RPMI8226 (cell line): Measurements from ENCODE around the gene DIP2B.
"Not testable (repeated sequence)": the region's sequence is repeated elsewhere in the genome, so short reads cannot be mapped to it uniquely, and the experiment has no call there.

Source experiments
- DNase-seq: peaks from one replicate; pipeline ENCODE4 v3.0.0-alpha.2; 2015

DIP2B gene

DNA sequence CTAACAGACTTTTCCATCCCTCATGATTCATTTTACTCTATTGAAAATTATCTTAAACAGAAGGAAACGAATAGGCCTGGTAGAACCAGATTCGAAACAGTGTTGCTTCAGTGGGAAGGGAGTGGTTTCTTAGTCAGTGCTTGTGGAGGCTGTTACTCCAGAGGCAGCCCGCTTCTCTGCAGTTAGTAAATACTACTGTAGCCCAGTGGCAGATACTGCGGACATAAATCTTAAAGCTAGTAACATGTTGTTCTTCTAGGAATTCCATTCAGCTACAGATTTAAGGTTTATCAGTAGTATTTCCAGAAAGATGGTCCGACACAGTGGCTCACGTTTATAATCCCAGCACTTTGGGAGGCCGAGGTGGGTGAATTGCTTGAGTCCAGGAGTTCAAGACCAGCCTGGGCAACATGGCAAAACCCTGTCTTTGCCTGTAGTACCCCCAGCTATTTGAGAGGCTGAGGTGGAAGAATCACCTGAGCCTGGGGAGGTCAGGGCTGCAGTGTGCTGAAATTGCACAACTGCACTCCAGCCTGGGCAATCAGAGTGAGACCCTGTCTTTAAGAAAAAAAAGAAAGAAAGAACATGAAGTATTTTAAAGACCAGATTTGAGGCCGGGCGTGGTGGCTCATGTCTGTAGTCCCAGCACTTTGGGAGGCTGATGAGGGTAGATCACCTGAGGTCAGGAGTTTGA lies 45.9 kb downstream of the DIP2B start:
- no peak for DNase-seq

- no peak for DNase-seq
Observed at GRCh38 chr12:50551866-50552265, 47.1 kb downstream of the DIP2B start.

DNA sequence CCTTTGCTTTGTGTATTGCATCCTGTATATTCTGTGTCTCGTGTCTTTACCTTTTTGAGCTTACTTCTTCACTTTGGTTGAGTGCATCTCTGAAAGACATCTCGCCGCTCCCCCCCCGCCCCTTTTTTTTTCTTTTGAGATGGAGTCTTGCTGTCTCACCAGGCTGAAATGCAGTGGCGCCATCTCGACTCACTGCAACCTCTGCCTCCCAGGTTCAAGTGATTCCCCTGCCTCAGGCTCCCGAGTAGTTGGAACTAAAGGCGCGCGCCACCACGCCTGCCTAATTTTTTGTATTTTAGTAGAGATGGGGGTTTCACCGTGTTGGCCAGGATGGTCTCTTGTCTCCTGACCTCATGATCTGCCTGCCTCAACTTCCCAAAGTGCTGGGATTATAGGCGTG lies 49.9 kb downstream of the DIP2B start:
- DNase-seq, result no peak

DNA sequence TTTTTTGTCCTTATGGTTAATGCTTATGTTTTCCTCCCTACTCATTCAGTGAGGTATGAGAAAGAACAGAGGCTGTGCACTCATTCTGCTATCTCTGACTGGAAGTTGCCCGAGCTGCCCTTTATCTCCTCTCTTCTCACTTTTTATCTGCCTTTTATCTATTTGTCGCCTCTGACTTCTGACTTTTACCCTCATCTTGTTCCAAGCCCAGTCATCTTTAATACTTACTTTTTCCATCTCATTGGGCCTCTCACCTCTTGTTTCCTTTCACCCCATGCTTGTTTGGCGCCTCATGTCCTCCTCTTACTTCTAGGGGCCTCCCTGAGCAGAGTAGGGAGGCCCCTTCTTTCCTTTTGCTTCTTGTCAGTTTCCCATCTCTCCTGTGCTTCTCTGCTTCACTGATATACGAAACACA lies 50.7 kb downstream of the DIP2B start:
- no peak for DNase-seq

DNA sequence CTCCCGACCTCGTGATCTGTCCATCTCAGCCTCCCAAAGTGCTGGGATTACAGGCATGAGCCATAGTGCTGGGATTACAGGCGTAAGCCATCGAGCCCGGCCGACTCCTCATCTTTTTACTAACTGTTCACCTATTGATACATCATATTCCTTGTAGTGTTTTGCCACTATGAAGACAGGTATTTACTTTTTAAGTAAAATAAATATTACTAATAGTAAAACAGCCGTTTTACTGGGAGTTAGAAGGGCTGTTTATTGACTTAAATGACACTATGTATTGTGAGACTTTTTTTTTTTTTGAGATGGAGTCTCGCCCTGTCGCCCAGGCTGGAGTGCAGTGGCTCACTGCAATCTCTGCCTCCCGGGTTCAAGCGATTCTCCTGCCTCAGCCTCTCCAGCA lies 51.5 kb downstream of the DIP2B start:
- no peak for DNase-seq

DNA sequence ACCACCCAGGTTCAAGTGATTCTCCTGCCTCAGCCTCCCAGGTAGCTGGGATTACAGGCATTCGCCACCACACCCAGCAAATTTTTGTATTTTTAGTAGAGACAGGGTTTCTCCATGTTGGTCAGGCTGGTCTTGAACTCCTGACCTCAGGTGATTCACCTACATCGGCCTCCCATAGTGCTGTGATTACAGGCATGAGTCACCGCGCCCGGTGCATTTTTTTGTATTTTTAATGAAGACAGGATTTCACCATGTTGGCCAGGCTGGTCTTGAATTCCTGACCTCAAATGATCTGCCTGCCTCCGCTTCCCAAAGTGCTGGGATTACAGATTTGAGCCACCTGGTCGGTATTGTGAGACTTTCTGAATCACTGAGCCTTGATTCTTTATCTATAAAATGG lies 52.0 kb downstream of the DIP2B start:
- not testable (repeated sequence) for DNase-seq

DNA sequence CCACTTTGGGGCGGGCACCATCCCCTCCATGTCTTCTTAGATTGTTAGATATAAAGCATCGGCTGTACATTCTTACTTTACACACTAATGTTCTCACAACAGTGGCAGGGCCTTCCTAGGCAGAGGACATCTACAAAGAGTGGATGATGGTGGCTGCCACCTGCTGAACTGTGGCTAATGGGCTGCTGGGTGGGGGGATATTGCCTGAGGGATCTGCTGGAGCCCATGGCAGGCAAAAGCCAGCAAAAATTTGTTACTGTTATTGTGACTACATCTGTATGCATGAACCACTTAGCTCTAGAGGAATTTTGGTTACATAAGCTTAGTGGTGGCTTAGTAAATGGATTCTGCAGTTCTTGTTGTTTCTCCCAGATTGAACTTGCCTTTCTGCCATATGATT lies 52.6 kb downstream of the DIP2B start:
- DNase-seq, result no peak

DNA sequence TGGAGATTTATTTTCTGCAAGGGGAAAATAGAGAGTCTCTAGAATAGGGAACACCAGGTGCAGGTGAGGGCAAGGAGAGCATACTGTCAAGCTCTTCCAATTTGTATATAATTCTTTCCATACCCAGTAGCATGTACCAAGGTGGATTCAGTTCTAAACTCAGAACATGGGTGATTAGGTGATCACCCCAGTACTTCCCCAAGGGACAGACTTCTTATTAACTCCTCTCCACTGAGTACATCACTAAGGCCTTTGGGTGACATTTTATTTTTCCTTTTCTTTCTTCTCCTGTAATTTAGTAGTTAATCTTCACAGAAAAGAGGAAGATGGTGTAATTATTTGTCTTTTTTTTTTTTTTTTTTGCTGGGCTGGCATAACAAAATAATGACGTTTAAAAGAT lies 54.2 kb downstream of the DIP2B start:
- DNase-seq, result no peak

GRCh38 chr12:50562520-50563433 lies 58.0 kb downstream of the DIP2B start:
- DNase-seq, result no peak

DNA sequence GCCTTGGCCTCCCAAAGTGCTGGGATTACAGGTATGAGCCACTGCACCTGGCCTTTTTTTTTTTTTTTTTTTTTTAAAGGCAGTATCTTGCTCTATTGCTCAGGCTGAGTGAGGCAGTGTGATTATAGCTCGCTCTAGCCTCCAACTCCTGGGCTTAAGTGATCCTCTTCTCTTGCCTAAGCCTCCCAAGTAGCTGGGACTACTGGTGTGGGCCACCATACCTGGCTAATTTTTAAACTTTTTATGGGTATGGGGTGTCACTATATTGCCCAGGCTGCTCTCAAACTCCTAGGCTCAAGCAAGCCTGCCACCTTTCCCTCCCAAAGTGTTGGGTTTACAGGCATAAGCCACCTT lies 58.6 kb downstream of the DIP2B start:
- DNase-seq, result no peak

DNA sequence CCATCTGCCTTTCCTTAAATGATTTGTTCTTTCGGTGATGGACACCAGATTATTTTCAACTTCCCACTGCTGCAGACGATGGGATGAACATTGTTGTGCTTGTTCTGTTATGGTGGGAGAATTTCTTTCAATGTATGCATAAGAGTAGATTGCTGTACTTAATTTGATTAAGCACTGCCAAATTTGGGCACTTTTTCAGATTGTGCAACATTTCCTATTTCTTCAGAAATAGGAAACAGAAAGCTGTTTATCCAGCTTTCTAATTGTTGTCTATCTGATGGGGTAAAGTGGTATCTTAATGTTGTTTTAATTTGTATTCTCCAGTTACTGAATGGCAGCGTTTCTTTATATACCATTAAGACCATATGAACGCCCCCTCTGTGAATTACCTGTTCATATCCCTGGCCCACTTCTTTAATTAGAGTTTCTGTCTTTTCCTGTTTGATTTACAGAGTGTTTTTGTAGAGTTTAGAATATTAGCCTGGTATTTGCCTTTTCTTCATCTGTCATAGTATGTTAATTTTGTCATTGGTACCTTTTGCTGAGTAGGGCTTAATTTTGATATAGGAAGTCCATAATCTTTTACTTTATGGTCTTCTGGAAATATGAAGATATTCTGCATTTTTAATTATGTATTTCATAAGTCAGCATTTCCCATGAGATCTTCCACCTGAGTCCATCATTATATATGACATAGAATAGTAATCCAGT lies 59.6 kb downstream of the DIP2B start:
- no peak for DNase-seq

DNA sequence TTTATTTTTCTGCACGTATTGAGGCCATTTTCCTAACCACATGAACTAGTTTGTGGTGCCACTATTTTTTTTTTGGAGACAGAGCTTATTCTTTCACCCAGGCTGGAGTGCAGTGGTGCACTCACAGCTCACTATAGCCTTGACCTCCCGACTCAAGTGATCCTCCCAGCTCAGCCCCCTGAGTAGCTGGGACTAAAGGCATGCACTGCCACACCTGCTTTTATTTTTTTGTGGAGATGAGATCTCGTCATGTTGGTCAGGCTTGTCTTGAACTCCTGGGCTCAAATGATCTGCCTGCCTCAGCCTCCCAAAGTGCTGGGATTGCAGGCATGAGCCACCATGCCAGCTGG lies 60.1 kb downstream of the DIP2B start:
- DNase-seq, result no peak

- DNase-seq, result peak; percentile 26
Observed at GRCh38 chr12:50566066-50566465, 61.3 kb downstream of the DIP2B start.

DNA sequence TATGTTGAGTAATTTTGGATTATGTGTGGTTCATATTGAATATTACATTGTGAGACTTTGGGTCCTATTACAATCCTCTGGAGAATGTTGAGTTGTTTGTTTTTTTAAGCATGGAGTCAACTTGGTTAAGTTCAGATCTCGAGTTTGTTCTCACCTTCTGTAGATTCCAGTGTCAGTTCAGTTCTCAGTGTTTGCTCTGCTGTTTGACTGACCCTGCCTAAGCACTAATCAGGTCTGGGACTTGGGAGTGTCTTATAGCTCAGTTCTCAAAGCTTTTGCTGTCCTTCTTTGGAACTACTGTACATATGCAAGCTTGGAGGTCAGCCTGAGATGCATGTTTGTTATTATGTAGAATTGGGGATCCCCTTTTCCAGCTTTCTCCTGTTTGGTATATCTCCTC lies 63.1 kb downstream of the DIP2B start:
- DNase-seq, result no peak

DNA sequence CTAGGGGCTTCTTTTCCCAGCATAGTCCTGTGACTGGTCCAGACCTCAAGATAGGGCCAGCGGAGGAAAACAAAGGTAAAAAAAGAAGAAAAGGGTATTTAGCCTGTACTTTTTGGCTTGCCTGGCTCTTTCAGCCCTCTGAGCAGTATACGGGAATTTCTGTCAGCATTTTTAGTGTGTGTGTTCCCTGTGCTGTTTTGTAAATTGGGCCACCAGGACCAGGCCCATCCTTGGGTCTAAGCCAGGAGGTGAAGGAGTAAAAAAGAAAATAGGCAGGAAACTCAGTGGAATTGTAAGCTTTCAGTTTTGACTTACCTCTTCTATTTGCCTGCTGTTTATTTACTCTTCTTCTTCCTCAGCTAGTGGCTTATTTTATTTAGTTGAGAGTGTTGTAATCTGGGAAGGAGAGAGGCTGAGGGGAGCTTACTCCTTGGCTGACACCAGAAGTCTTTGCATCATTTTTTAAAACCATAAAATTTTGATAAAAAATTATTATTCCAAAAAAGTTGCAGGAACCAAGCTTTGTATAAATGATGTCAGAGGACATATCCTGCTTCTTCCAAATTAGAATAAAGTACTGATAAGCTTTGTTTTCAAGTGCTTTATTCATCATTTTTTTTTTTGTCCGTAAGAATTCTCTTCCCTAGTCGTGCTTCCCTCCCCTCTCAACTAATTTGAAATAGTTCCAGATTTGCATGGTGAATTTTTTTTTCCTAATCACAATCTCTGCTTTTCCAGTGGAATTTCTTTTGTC lies 63.7 kb downstream of the DIP2B start:
- no peak for DNase-seq

DNA sequence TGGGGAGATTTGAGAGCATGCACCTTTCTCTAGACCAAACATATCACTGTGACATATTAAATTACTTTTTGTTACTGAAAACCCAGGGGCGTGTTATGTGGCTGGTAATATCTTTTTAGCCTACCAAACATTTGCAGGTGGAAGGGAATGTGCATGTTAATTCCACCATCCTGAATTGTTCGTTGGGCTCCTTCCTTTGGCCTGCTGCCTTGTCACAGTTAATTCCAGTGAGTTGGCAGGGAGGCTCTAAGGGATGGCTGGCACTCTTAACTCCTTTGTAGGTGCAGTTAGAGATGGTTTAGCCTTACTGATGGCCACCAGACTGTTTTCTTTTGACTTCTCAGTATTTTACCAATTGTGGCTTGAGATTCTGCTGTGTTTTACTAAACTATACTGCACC lies 64.5 kb downstream of the DIP2B start:
- DNase-seq, result no peak

DNA sequence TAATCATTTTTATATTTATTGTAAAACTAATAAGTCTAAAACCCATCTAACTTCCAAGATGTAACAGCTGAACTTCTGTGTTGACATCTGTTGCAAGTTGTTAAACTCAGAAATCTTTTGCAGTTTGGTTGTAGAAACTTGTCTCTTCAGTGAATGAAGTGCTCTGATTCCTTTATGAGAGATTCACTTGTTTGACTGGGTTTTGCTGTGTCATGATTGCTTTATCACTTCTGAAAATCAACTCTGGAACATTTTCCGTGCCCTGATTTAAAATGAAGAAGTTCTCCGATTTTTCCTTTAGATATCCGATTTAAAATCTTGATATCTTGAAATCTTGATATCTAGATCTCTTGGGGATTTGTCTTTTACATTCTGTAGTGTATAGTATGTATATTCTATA lies 65.1 kb downstream of the DIP2B start:
- DNase-seq, result no peak

- DNase-seq, result no peak
Observed at GRCh38 chr12:50571786-50572185, 67.0 kb downstream of the DIP2B start.

- DNase-seq, result peak; percentile 54
Observed at GRCh38 chr12:50572287-50572686, 67.5 kb downstream of the DIP2B start.

DNA sequence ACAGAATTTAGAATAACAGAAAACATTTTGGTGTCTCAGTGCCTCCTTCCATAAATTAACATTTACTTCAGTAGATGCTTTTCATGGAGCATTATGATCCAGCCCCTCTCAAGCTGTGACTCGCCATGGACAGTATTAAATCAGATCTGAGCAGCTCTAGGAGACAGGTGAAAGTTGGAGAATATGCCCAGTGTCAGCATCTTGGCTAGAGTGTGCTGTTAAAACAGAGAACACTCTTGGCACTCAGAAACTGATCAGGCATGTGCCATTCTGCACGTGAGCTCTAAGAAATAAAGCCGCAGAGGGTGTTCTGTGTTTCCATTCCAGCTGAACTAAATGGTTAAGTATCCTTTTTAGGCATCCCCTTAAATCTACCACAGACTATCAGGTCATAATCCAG lies 68.0 kb downstream of the DIP2B start:
- DNase-seq, result peak; percentile 15

DNA sequence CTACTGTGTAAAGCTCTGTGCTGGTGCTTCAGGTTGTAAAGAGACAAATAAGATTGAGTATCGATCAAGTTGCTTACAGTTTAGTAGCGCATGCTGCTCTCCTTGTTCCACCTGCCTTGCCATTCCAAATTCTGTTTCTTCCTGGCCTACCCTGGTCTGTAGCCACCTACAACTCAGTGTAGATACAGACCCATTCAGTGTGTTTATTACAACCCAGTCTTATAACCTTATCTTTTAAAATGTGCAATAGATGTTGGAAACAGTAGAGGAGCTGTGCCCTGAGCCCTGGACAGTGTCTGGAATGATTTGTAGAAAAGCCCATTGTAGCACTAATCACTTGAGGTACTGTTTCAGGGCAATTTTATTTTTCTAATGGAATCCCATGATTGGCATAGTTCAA lies 68.5 kb downstream of the DIP2B start:
- DNase-seq, result no peak

GRCh38 chr12:50574601-50575348 lies 70.0 kb downstream of the DIP2B start:
- no peak for DNase-seq
